ENCODE data around the gene SH2D3A. TPM values are rescaled to one million over a fixed set of nuclear protein-coding genes. Genes with fewer than 3 reads are reported as not detected.

SH2D3A gene
- total RNA-seq, 1 experiment from 2014 or later, result 75.7 TPM

DNA sequence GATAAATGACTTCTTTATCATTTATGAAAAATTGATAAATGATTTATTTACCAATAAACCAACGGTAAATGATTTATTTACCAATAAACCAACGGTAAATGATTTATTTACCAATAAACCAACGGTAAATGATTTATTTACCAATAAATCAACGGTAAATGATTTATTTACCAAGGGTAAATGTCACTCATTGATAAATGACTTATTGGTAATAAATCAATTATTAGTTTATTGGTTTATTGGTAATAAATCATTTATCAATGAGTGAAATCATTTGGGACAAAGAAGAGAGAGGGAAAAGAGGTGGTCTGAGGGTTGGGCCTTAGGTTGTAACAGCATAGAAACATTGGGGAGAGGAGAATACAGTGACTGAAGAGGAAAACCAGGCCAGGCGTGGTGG is 26.7 kb upstream of the SH2D3A start:
- DNase-seq (ENCODE audit: low read depth, low spot score) (no peak), ATAC-seq (no peak)
- H3K36me3 ChIP-seq (ENCODE audit: control insufficient read depth in 1 of 2, insufficient read depth in 2 of 2, low read length in 2 of 2), result no peaks in the 10 kb centered on the region
- H3K27me3 ChIP-seq (ENCODE audit: insufficient read depth, low read length), result no peaks in the 10 kb centered on the region
- intact Hi-C loops (cut with micrococcal nuclease), result no loop called here
- CTCF ChIA-PET, result no interaction called here
- H2AFZ ChIP-seq (ENCODE audit: low read depth, low read length, poor library complexity, severe bottlenecking), result no peak overlapping the region
- TF ChIP-seq ZNF274 (IDR thresholded peaks at IDR 0.05; ENCODE audit: low read depth, low read length), result no peak
- no peak for TF ChIP-seq TCF7L2 (IDR thresholded peaks at IDR 0.05; ENCODE audit: borderline replicate concordance, extremely low read depth, insufficient read depth, insufficient read length)
- TF ChIP-seq ELF1 (IDR thresholded peaks at IDR 0.05; ENCODE audit: borderline replicate concordance, low read depth), result no peak
- TF ChIP-seq POLR2A (IDR thresholded peaks at IDR 0.05; ENCODE audit: borderline replicate concordance, extremely low read depth, insufficient read depth, insufficient read length), result no peak
- TF ChIP-seq SRF (IDR thresholded peaks at IDR 0.05; ENCODE audit: low read depth), result no peak
- TF ChIP-seq SIN3A (IDR thresholded peaks at IDR 0.05; ENCODE audit: low read depth), result no peak
- no peaks in the 10 kb centered on the region; a peak in 1 of 4 replicates for H3K9me3 ChIP-seq (ENCODE audit: control insufficient read depth in 1 of 2, insufficient read depth in 1 of 2, low read depth in 1 of 2, low read length in 2 of 2)
- RAD21 ChIA-PET (ENCODE audit: low non-redundant PET in 1 of 2, low total read pairs in 2 of 2, uncharacterized antibody in 2 of 2, unreplicated experiment in 2 of 2), result no interaction called here
- H3K4me2 ChIP-seq (ENCODE audit: low read length), result no peak overlapping the region
- BruUV-seq (replicated peaks), result no TSS peak
- POLR2A ChIA-PET, result no interaction called here
- peaks cover 2 to 5% of the 10 kb centered on the region in 2 experiments; a peak in 3 of 4 replicates for H3K4me1 ChIP-seq (ENCODE audit: control insufficient read depth in 1 of 2, insufficient read depth in 2 of 2, low read length in 2 of 2)
- no peaks in the 10 kb centered on the region for H3K9me2 ChIP-seq (ENCODE audit: insufficient read depth)
- no peak overlapping the region for H3K9ac ChIP-seq (ENCODE audit: low read length)
- H4K20me1 ChIP-seq (ENCODE audit: insufficient read depth), result no peaks in the 10 kb centered on the region
- H3K79me2 ChIP-seq (ENCODE audit: insufficient read depth, low read length), result no peaks in the 10 kb centered on the region
- no peak overlapping the region for H3K27ac ChIP-seq (ENCODE audit: low read depth, low read length)
- no peak overlapping the region for H3K4me3 ChIP-seq (replicated peaks in 1 of 2; ENCODE audit: low read depth in 1 of 2, low read length in 2 of 2)

DNA sequence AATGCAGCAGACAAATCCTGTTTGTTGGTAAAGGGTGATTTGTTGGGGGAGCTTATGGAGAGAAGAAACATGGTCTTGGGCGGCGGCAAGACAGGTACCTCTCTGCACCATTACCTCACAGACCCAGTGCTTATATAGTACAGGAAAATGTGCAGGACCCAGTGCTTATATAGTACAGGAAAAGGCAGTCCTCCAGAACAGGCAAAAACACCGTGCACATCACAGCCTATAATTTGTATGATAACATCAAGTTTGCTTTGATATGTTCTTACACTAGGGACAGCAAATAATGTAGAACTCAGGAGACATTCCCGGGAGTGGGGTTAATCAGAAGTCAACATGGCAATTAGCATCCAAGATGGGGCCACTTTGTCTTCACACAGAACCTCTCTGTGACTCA is 26.2 kb upstream of the SH2D3A start:
- H2AFZ ChIP-seq (ENCODE audit: low read depth, low read length, poor library complexity, severe bottlenecking), result no peak overlapping the region
- H3K4me3 ChIP-seq (replicated peaks in 1 of 2; ENCODE audit: low read depth in 1 of 2, low read length in 2 of 2), result no peak overlapping the region
- ATAC-seq (no peak), DNase-seq (ENCODE audit: low read depth, low spot score) (no peak)
- H3K79me2 ChIP-seq (ENCODE audit: insufficient read depth, low read length), result no peaks in the 10 kb centered on the region
- ChIA-PET POLR2A (no interaction called here), CTCF (no interaction called here), RAD21 (ENCODE audit: low non-redundant PET in 1 of 2, low total read pairs in 2 of 2, uncharacterized antibody in 2 of 2, unreplicated experiment in 2 of 2) (no interaction called here)
- no peak for TF ChIP-seq ZNF274 (IDR thresholded peaks at IDR 0.05; ENCODE audit: low read depth, low read length)
- no peak overlapping the region for H3K27ac ChIP-seq (ENCODE audit: low read depth, low read length)
- H3K27me3 ChIP-seq (ENCODE audit: insufficient read depth, low read length), result no peaks in the 10 kb centered on the region
- no peaks in the 10 kb centered on the region for H3K36me3 ChIP-seq (ENCODE audit: control insufficient read depth in 1 of 2, insufficient read depth in 2 of 2, low read length in 2 of 2)
- no peak overlapping the region for H3K9ac ChIP-seq (ENCODE audit: low read length)
- H3K4me2 ChIP-seq (ENCODE audit: low read length), result no peak overlapping the region
- intact Hi-C loops (cut with micrococcal nuclease), result no loop called here
- no peaks in the 10 kb centered on the region; a peak in 1 of 4 replicates for H3K9me3 ChIP-seq (ENCODE audit: control insufficient read depth in 1 of 2, insufficient read depth in 1 of 2, low read depth in 1 of 2, low read length in 2 of 2)
- BruUV-seq (replicated peaks), result no TSS peak
- no peaks in the 10 kb centered on the region for H3K9me2 ChIP-seq (ENCODE audit: insufficient read depth)
- H3K4me1 ChIP-seq (ENCODE audit: control insufficient read depth in 1 of 2, insufficient read depth in 2 of 2, low read length in 2 of 2), result peaks cover 2 to 5% of the 10 kb centered on the region in 2 experiments; a peak in 3 of 4 replicates
- no peaks in the 10 kb centered on the region for H4K20me1 ChIP-seq (ENCODE audit: insufficient read depth)

Data from HCT116 (cell line).